ENCODE results near the gene SULT2A1.
"Not testable (repeated sequence)": the region's sequence is repeated elsewhere in the genome, so short reads cannot be mapped to it uniquely, and the experiment has no call there.

SULT2A1 gene

GRCh38 chr19:47860602-47861297 is 25.4 kb downstream of the SULT2A1 start:
- no peak for DNase-seq

GRCh38 chr19:47859838-47860237 is 26.3 kb downstream of the SULT2A1 start:
- DNase-seq, result not testable (repeated sequence)

GRCh38 chr19:47858646-47859285 is 27.3 kb downstream of the SULT2A1 start, which contains the start of gene TPRX2:
Gene TPRX2, plus strand, starts transcription at chr19:47859235. Its CDS starts 12 bp downstream, at chr19:47859247.
- DNase-seq, result not testable (repeated sequence)

- DNase-seq, result not testable (repeated sequence)
Measured at GRCh38 chr19:47858231-47858630, 27.9 kb downstream of the SULT2A1 start.

DNA sequence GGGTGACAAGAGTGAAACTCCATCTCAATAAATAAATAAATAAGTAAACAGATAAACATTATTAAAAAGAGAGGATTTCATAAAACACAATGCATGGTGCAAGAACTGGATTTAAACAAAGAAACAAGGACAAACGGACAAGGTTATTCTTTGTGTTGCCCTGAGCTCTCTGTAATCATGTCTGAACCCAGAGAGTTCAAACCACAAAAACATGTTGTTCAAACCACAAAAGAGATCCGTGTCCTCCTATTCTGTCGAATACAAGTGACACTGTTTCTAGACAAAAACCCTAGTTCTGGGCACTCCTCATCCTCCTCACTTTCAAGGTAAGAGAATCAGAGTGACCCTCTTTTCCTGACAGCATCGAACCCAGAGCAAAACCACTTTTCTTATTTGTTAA is 31.7 kb downstream of the SULT2A1 start:
- DNase-seq, result no peak

DNA sequence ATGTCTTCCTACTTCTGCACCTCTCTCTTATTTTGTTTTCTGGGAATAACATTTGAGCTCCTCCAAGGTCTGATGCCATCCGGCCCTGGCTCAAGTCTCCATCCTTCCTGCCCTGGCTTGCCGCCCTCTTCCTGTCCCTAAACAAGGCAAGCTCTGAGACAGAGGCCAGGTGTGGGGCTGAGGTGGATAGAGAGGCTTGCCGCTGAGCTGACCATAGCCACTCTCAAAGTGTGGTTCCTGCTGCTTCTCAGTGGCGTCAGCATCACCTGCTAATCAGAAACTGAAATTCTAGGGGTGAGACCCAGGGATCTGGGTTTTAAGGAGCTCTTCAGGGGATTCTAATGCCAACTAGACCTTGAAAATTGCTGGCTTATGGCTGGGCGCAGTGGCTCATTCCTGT is 33.1 kb downstream of the SULT2A1 start:
- no peak for DNase-seq

DNA sequence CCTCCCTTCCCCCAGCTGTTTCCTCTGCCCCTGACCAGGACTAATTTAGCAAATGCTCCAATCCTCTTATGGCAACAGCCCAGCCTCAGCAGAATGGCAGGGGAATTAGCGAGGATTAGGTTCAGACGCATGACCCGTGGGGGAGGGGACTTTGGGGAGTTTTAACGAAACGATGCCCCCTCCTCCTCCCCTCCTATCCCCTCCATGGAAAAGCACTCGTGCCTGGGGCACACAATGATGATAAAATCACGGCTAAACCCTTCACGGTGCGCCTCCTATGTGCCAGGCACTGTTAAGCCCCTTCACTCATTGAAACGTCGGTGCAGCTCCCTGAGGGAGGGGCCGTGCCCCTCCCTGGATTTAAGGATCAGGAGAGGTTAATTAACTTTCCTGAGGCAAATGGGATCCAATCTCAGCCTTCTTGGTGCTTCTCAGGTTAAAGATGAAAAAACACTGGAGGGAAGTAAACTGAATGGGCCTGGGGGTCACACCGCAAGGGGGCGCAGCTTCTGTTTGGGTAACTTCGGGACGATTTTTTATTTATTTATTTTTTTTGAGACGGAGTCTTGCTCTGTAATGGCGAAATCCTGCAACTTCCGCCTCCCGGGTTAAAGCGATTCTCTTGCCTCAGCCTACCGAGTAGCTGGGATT is 37.2 kb downstream of the SULT2A1 start:
- DNase-seq, result no peak

GRCh38 chr19:47848425-47848822 is 37.7 kb downstream of the SULT2A1 start:
- DNase-seq, result no peak

- DNase-seq, result no peak
Measured at GRCh38 chr19:47842941-47843340, 43.2 kb downstream of the SULT2A1 start.

GRCh38 chr19:47839913-47840312 is 46.2 kb downstream of the SULT2A1 start:
- no peak for DNase-seq

DNA sequence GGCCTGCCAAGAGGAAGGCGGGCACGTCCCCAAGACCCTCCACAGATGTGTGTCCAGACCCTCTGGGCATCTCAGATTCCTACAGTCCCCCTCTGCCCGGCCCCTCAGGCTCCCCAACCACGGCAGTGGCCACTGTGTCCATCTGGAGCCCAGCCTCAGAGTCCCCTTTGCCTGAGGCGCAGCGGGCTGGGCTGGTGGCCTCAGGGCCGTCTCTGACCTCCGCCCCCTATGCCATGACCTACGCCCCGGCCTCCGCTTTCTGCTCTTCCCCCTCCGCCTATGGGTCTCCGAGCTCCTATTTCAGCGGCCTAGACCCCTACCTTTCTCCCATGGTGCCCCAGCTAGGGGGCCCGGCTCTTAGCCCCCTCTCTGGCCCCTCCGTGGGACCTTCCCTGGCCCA is 46.7 kb downstream of the SULT2A1 start:
- DNase-seq, result no peak

DNA sequence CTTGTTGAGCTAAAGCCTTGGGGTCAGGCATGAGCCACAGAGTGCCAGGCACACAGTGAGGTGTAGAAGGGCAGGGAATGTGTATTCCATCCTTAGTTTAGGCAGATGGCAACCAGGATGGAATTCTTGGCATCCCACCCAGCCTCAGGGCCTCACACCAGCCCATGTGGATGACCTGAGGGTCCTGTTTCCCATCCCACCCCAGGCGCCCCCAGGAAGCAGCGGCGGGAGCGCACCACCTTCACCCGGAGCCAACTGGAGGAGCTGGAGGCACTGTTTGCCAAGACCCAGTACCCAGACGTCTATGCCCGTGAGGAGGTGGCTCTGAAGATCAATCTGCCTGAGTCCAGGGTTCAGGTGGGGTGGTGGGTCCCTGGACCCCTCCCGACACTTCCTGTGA is 50.1 kb downstream of the SULT2A1 start:
- no peak for DNase-seq

- DNase-seq, result no peak
Measured at GRCh38 chr19:47832723-47833122, 53.4 kb downstream of the SULT2A1 start.

GRCh38 chr19:47826800-47827199 is 59.3 kb downstream of the SULT2A1 start:
- DNase-seq, result no peak

GRCh38 chr19:47824396-47824795 is 61.7 kb downstream of the SULT2A1 start:
- DNase-seq, result no peak

- DNase-seq, result no peak
Measured at GRCh38 chr19:47821460-47822020, 64.6 kb downstream of the SULT2A1 start, which contains the start of gene CRX. Gene CRX, plus strand, starts transcription at chr19:47821937. Its CDS starts 12,507 bp downstream, at chr19:47834444.
